H9 (cell line): ENCODE results near the gene LGALS4. TPM values are rescaled to one million over a fixed set of nuclear protein-coding genes. Genes with fewer than 3 reads are reported as not detected.
"Not testable (repeated sequence)": the region's sequence is repeated elsewhere in the genome, so short reads cannot be mapped to it uniquely, and the experiment has no call there.

ENCODE experiments used
- DNase-seq: peaks from one replicate; pipeline ENCODE4 v3.0.0-alpha.2; 2017
- H2AFZ ChIP-seq: one replicate; pipeline ENCODE4 v1.6.1; 2013; ENCODE audit warnings: mild to moderate bottlenecking, low read length, control low read depth, moderate library complexity
- H2AK5ac ChIP-seq: 2 replicates; pipeline ENCODE4 v1.6.1; 2013; ENCODE audit warnings: low read length, control low read depth, mixed read lengths; ENCODE audit not compliant: insufficient read length
- H2BK120ac ChIP-seq: one replicate; pipeline ENCODE4 v1.6.1; 2013; ENCODE audit warnings: low read depth, mild to moderate bottlenecking, low read length, control low read depth, inconsistent platforms; ENCODE audit not compliant: poor library complexity, severe bottlenecking
- H2BK12ac ChIP-seq: 2 replicates; pipeline ENCODE4 v1.6.1; 2013; ENCODE audit warnings: low read length, control low read depth, mixed read lengths, low read depth; ENCODE audit not compliant: insufficient read length
- H2BK15ac ChIP-seq: 2 replicates; pipeline ENCODE4 v1.6.1; 2013; ENCODE audit warnings: low read depth, low read length, control low read depth
- H2BK20ac ChIP-seq: one replicate; pipeline ENCODE4 v1.6.1; 2013; ENCODE audit warnings: low read depth, mild to moderate bottlenecking, low read length, control low read depth, inconsistent platforms; ENCODE audit not compliant: poor library complexity, severe bottlenecking
- H2BK5ac ChIP-seq: 2 replicates; pipeline ENCODE4 v1.6.1; 2013; ENCODE audit warnings: low read length, control low read depth, mixed read lengths; ENCODE audit not compliant: insufficient read length
- H3K14ac ChIP-seq: 2 replicates; pipeline ENCODE4 v1.6.1; 2013; ENCODE audit warnings: low read length, control low read depth; ENCODE audit not compliant: insufficient read depth
- H3K18ac ChIP-seq: 2 replicates; pipeline ENCODE4 v1.6.1; 2013; ENCODE audit warnings: low read depth, mild to moderate bottlenecking, mixed read lengths, low read length, control low read depth; ENCODE audit not compliant: insufficient read length
- H3K23ac ChIP-seq: 2 replicates; pipeline ENCODE4 v1.6.1; 2013; ENCODE audit warnings: low read length, control low read depth, mixed read lengths, low read depth; ENCODE audit not compliant: insufficient read length
- H3K23me2 ChIP-seq: 2 replicates; pipeline ENCODE4 v1.6.1; 2013; ENCODE audit warnings: low read depth, mild to moderate bottlenecking, mixed read lengths, low read length, control low read depth; ENCODE audit not compliant: insufficient read length, poor library complexity, severe bottlenecking
- H3K27ac ChIP-seq: 2 replicates; pipeline ENCODE4 v1.5.1; 2013; ENCODE audit warnings: low read length, control low read depth, mixed read lengths, low read depth; ENCODE audit not compliant: insufficient read length
- H3K27me3 ChIP-seq: 2 replicates; pipeline ENCODE4 v1.6.1; 2013; ENCODE audit warnings: low read length, control low read depth, inconsistent platforms; ENCODE audit not compliant: insufficient read depth
- H3K4ac ChIP-seq: 2 replicates; pipeline ENCODE4 v1.6.1; 2013; ENCODE audit warnings: low read depth, mild to moderate bottlenecking, control low read depth, inconsistent platforms, low read length, moderate library complexity
- H3K4me1 ChIP-seq: 2 replicates; pipeline ENCODE4 v1.6.1; 2013; ENCODE audit warnings: low read length, control low read depth, inconsistent platforms; ENCODE audit not compliant: insufficient read depth
- H3K4me2 ChIP-seq: 2 replicates; pipeline ENCODE4 v1.6.1; 2013; ENCODE audit warnings: low read length, control low read depth, mixed read lengths; ENCODE audit not compliant: insufficient read length, insufficient read depth
- H3K56ac ChIP-seq: 2 replicates; pipeline ENCODE4 v1.6.1; 2013; ENCODE audit warnings: low read depth, mild to moderate bottlenecking, mixed read lengths, low read length, control low read depth; ENCODE audit not compliant: insufficient read length
- H3K79me1 ChIP-seq: 2 replicates; pipeline ENCODE4 v1.6.1; 2013; ENCODE audit warnings: low read depth, mild to moderate bottlenecking, moderate library complexity, low read length, control low read depth, inconsistent platforms; ENCODE audit not compliant: insufficient read depth, poor library complexity, severe bottlenecking
- H3K79me2 ChIP-seq: 2 replicates; pipeline ENCODE4 v1.6.1; 2013; ENCODE audit warnings: low read length, control low read depth, inconsistent platforms; ENCODE audit not compliant: insufficient read depth
- H3K9ac ChIP-seq: 2 replicates; pipeline ENCODE4 v1.6.1; 2013; ENCODE audit warnings: low read length, control low read depth, mixed read lengths; ENCODE audit not compliant: insufficient read length; ENCODE audit errors: extremely low read depth
- H3K9me3 ChIP-seq: one replicate; pipeline ENCODE4 v1.6.1; 2013; ENCODE audit warnings: low read depth, low read length, inconsistent platforms; ENCODE audit not compliant: control insufficient read depth
- H3T11ph ChIP-seq: one replicate; pipeline ENCODE4 v1.6.1; 2013; ENCODE audit warnings: mild to moderate bottlenecking, low read length, control low read depth, inconsistent platforms
- H4K20me1 ChIP-seq: one replicate; pipeline ENCODE4 v1.6.1; 2013; ENCODE audit not compliant: control insufficient read depth, insufficient read length, insufficient read depth
- H4K5ac ChIP-seq: 2 replicates; pipeline ENCODE4 v1.6.1; 2013; ENCODE audit warnings: low read depth, mild to moderate bottlenecking, mixed read lengths, low read length, control low read depth; ENCODE audit not compliant: insufficient read length
- H4K8ac ChIP-seq: replicated peaks from 2 replicates; pipeline ENCODE4 v1.6.1; 2013; ENCODE audit warnings: low read length, control low read depth, mixed read lengths, low read depth; ENCODE audit not compliant: insufficient read length
- H4K91ac ChIP-seq: 2 replicates; pipeline ENCODE4 v1.6.1; 2013; ENCODE audit warnings: low read depth, mild to moderate bottlenecking, moderate library complexity, mixed read lengths, low read length, control low read depth; ENCODE audit not compliant: insufficient read length
- H3K27ac Mint-ChIP-seq, 3 experiments: 2 replicates in 2 of 3; 3 replicates in 1 of 3; pipeline ENCODE4 v1.8.0; 2020 to 2021; ENCODE audit warnings: mixed read lengths in 3 of 3, mild to moderate bottlenecking in 1 of 3, moderate library complexity in 1 of 3
- H3K27me3 Mint-ChIP-seq: 2 replicates; pipeline ENCODE4 v1.8.0; 2021; ENCODE audit warnings: low read depth, mild to moderate bottlenecking, moderate library complexity, mixed read lengths
- H3K36me3 Mint-ChIP-seq, 3 experiments: 2 replicates in 2 of 3; 3 replicates in 1 of 3; pipeline ENCODE4 v1.8.0; 2020 to 2021; ENCODE audit warnings: low read depth in 3 of 3, mixed read lengths in 3 of 3; ENCODE audit not compliant: insufficient read depth in 1 of 3
- H3K4me1 Mint-ChIP-seq, 2 experiments: 2 replicates each; pipeline ENCODE4 v1.8.0; 2020; ENCODE audit warnings: mixed read lengths in 2 of 2
- H3K4me3 Mint-ChIP-seq, 2 experiments: 2 replicates in 1 of 2; 3 replicates in 1 of 2; pipeline ENCODE4 v1.8.0; 2020 to 2021; ENCODE audit warnings: mild to moderate bottlenecking in 2 of 2, mixed read lengths in 2 of 2, moderate library complexity in 1 of 2
- H3K9me3 Mint-ChIP-seq, 2 experiments: 2 replicates in 1 of 2; 3 replicates in 1 of 2; pipeline ENCODE4 v1.8.0; 2020; ENCODE audit warnings: mild to moderate bottlenecking in 2 of 2, mixed read lengths in 2 of 2, moderate library complexity in 1 of 2
- WGBS: extraction: QIAGEN DNeasy Blood & Tissue Kit; methylation state at CpG from one replicate; pipeline ENCODE4 v1.1.7; 2013; ENCODE audit warnings: missing lambda C conversion rate, low lambda C conversion rate, mixed read lengths; ENCODE audit not compliant: insufficient read length; ENCODE audit errors: extremely low coverage; 5-methylcytosine and 5-hydroxymethylcytosine counted together
- total RNA-seq: library from RNA; stranded (reverse); gene quantifications from 2 replicates; pipeline ENCODE4 v1.2.1, GENCODE V29; 2021
- TF ChIP-seq, protein P1 (sequence below): fragments of 200-600 bp; sonication (generic); conservative IDR thresholded peaks from 3 replicates; pipeline ENCODE4 v1.8.0; 2021; ENCODE audit warnings: antibody characterized with exemption, mild to moderate bottlenecking

The LGALS4 gene
- total RNA-seq, 1 experiment from 2014 or later: 0.68 TPM

DNA sequence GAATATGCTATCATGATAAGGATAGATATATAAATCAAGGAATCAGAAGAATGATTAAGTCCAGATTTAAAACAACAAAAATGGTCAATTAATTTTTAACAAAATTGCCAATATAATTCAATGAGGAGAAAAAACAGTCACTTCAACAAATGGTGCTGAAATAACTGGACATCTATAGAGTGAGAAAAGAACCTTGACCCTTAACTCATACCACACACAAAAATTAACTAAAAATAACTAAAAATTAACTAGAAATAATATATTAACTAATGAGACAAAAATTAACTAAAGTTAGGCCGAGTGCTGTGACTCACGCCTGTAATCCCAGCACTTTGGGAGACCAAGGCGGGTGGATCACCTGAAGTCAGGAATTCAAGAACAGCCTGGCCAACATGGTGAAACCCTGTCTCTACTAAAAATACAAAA, 48.9 kb downstream of the LGALS4 start:
- DNase-seq: no peak
- H2BK120ac ChIP-seq: no peak overlapping the region
- no peak overlapping the region for H3K9ac ChIP-seq
- no peak overlapping the region for H2BK12ac ChIP-seq
- no peaks in the 10 kb centered on the region for H3K27me3 ChIP-seq
- Mint-ChIP-seq H3K36me3 (no peaks in the 10 kb centered on the region), H3K4me3 (no peak overlapping the region), H3K27me3 (peaks cover 1% of the 10 kb centered on the region), H3K4me1 (no peaks in the 10 kb centered on the region), H3K9me3 (no peaks in the 10 kb centered on the region; a peak in 1 of 5 replicates), H3K27ac (no peak overlapping the region)
- no peak overlapping the region for H4K5ac ChIP-seq
- H3K23ac ChIP-seq: no peak overlapping the region
- H3K14ac ChIP-seq: no peak overlapping the region
- no CpG with 5 or more reads among the region's 3 CpGs for WGBS
- H3K23me2 ChIP-seq: no peaks in the 10 kb centered on the region
- H3K79me1 ChIP-seq: no peaks in the 10 kb centered on the region
- H4K8ac ChIP-seq: no peak overlapping the region
- H3K4me2 ChIP-seq: no peak overlapping the region
- H3K27ac ChIP-seq: no peak overlapping the region
- H3K56ac ChIP-seq: no peak overlapping the region
- H3K9me3 ChIP-seq: no peaks in the 10 kb centered on the region
- no peak overlapping the region for H2BK15ac ChIP-seq
- no peak overlapping the region for H3T11ph ChIP-seq
- no peak overlapping the region for H2AK5ac ChIP-seq
- H2BK5ac ChIP-seq: no peak overlapping the region
- H3K4ac ChIP-seq: no peak overlapping the region
- no peak overlapping the region for H3K18ac ChIP-seq
- no peaks in the 10 kb centered on the region for H3K4me1 ChIP-seq
- H4K91ac ChIP-seq: no peak overlapping the region
- no peaks in the 10 kb centered on the region for H4K20me1 ChIP-seq
- H2BK20ac ChIP-seq: no peak overlapping the region
- TF ChIP-seq, protein P1, sequence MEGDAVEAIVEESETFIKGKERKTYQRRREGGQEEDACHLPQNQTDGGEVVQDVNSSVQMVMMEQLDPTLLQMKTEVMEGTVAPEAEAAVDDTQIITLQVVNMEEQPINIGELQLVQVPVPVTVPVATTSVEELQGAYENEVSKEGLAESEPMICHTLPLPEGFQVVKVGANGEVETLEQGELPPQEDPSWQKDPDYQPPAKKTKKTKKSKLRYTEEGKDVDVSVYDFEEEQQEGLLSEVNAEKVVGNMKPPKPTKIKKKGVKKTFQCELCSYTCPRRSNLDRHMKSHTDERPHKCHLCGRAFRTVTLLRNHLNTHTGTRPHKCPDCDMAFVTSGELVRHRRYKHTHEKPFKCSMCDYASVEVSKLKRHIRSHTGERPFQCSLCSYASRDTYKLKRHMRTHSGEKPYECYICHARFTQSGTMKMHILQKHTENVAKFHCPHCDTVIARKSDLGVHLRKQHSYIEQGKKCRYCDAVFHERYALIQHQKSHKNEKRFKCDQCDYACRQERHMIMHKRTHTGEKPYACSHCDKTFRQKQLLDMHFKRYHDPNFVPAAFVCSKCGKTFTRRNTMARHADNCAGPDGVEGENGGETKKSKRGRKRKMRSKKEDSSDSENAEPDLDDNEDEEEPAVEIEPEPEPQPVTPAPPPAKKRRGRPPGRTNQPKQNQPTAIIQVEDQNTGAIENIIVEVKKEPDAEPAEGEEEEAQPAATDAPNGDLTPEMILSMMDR: no peak
- H2AFZ ChIP-seq: no peak overlapping the region
- no peaks in the 10 kb centered on the region for H3K79me2 ChIP-seq

DNA sequence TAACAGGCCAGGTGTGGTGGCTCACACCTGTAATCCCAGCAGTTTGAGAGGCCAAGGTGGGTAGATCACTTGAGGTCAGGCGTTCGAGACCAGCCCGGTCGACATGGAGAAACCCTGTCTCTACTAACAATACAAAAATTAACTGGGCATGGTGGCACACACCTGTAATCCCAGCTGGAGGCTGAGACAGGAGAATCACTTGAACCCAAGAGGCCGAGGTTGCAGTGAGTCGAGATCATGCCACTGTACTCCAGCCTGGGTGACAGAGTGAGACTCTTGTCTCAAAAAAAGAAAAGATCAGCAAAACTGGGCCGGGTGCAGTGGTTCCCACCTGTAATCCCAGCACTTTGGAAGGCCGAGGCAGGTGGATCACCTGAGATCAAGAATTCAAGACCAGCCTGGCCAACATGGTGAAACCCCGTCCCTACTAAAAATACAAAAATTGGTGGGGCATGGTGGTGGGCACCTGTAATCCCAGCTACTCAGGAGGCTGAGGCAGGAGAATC, 50.8 kb downstream of the LGALS4 start:
- H3K9me3 Mint-ChIP-seq, H3T11ph ChIP-seq, H4K20me1 ChIP-seq, H3K4ac ChIP-seq, H2BK15ac ChIP-seq, H3K79me1 ChIP-seq, DNase-seq, H3K56ac ChIP-seq, H3K79me2 ChIP-seq, H4K91ac ChIP-seq, H3K27me3 ChIP-seq, H3K4me1 ChIP-seq, H3K23ac ChIP-seq, H3K23me2 ChIP-seq, H3K9ac ChIP-seq, H2BK120ac ChIP-seq, H2AFZ ChIP-seq, H4K5ac ChIP-seq, H3K36me3 Mint-ChIP-seq, H3K4me3 Mint-ChIP-seq, H2BK5ac ChIP-seq, H3K27me3 Mint-ChIP-seq, H3K18ac ChIP-seq, H3K27ac Mint-ChIP-seq, H4K8ac ChIP-seq, H2BK20ac ChIP-seq, H3K14ac ChIP-seq, H2AK5ac ChIP-seq, H3K9me3 ChIP-seq, H3K27ac ChIP-seq, H3K4me2 ChIP-seq, H2BK12ac ChIP-seq, H3K4me1 Mint-ChIP-seq: not testable (repeated sequence)
- WGBS: no CpG with 5 or more reads among the region's 9 CpGs
